H9 (cell line): Measurements from ENCODE around the gene IFT122. TPM values are rescaled to one million over a fixed set of nuclear protein-coding genes. Genes with fewer than 3 reads are reported as not detected.

Experiments
- DNase-seq: peaks from one replicate; pipeline ENCODE4 v3.0.0-alpha.2; 2017
- H2AFZ ChIP-seq: one replicate; pipeline ENCODE4 v1.6.1; 2013; ENCODE audit warnings: mild to moderate bottlenecking, low read length, control low read depth, moderate library complexity
- H2AK5ac ChIP-seq: 2 replicates; pipeline ENCODE4 v1.6.1; 2013; ENCODE audit warnings: low read length, control low read depth, mixed read lengths; ENCODE audit not compliant: insufficient read length
- H2BK120ac ChIP-seq: one replicate; pipeline ENCODE4 v1.6.1; 2013; ENCODE audit warnings: low read depth, mild to moderate bottlenecking, low read length, control low read depth, inconsistent platforms; ENCODE audit not compliant: poor library complexity, severe bottlenecking
- H2BK12ac ChIP-seq: 2 replicates; pipeline ENCODE4 v1.6.1; 2013; ENCODE audit warnings: low read length, control low read depth, mixed read lengths, low read depth; ENCODE audit not compliant: insufficient read length
- H2BK15ac ChIP-seq: 2 replicates; pipeline ENCODE4 v1.6.1; 2013; ENCODE audit warnings: low read depth, low read length, control low read depth
- H2BK20ac ChIP-seq: one replicate; pipeline ENCODE4 v1.6.1; 2013; ENCODE audit warnings: low read depth, mild to moderate bottlenecking, low read length, control low read depth, inconsistent platforms; ENCODE audit not compliant: poor library complexity, severe bottlenecking
- H2BK5ac ChIP-seq: 2 replicates; pipeline ENCODE4 v1.6.1; 2013; ENCODE audit warnings: low read length, control low read depth, mixed read lengths; ENCODE audit not compliant: insufficient read length
- H3K14ac ChIP-seq: 2 replicates; pipeline ENCODE4 v1.6.1; 2013; ENCODE audit warnings: low read length, control low read depth; ENCODE audit not compliant: insufficient read depth
- H3K18ac ChIP-seq: 2 replicates; pipeline ENCODE4 v1.6.1; 2013; ENCODE audit warnings: low read depth, mild to moderate bottlenecking, mixed read lengths, low read length, control low read depth; ENCODE audit not compliant: insufficient read length
- H3K23ac ChIP-seq: 2 replicates; pipeline ENCODE4 v1.6.1; 2013; ENCODE audit warnings: low read length, control low read depth, mixed read lengths, low read depth; ENCODE audit not compliant: insufficient read length
- H3K23me2 ChIP-seq: 2 replicates; pipeline ENCODE4 v1.6.1; 2013; ENCODE audit warnings: low read depth, mild to moderate bottlenecking, mixed read lengths, low read length, control low read depth; ENCODE audit not compliant: insufficient read length, poor library complexity, severe bottlenecking
- H3K27ac ChIP-seq: 2 replicates; pipeline ENCODE4 v1.5.1; 2013; ENCODE audit warnings: low read length, control low read depth, mixed read lengths, low read depth; ENCODE audit not compliant: insufficient read length
- H3K27me3 ChIP-seq: 2 replicates; pipeline ENCODE4 v1.6.1; 2013; ENCODE audit warnings: low read length, control low read depth, inconsistent platforms; ENCODE audit not compliant: insufficient read depth
- H3K4ac ChIP-seq: 2 replicates; pipeline ENCODE4 v1.6.1; 2013; ENCODE audit warnings: low read depth, mild to moderate bottlenecking, control low read depth, inconsistent platforms, low read length, moderate library complexity
- H3K4me1 ChIP-seq: 2 replicates; pipeline ENCODE4 v1.6.1; 2013; ENCODE audit warnings: low read length, control low read depth, inconsistent platforms; ENCODE audit not compliant: insufficient read depth
- H3K4me2 ChIP-seq: 2 replicates; pipeline ENCODE4 v1.6.1; 2013; ENCODE audit warnings: low read length, control low read depth, mixed read lengths; ENCODE audit not compliant: insufficient read length, insufficient read depth
- H3K56ac ChIP-seq: 2 replicates; pipeline ENCODE4 v1.6.1; 2013; ENCODE audit warnings: low read depth, mild to moderate bottlenecking, mixed read lengths, low read length, control low read depth; ENCODE audit not compliant: insufficient read length
- H3K79me1 ChIP-seq: 2 replicates; pipeline ENCODE4 v1.6.1; 2013; ENCODE audit warnings: low read depth, mild to moderate bottlenecking, moderate library complexity, low read length, control low read depth, inconsistent platforms; ENCODE audit not compliant: insufficient read depth, poor library complexity, severe bottlenecking
- H3K79me2 ChIP-seq: 2 replicates; pipeline ENCODE4 v1.6.1; 2013; ENCODE audit warnings: low read length, control low read depth, inconsistent platforms; ENCODE audit not compliant: insufficient read depth
- H3K9ac ChIP-seq: 2 replicates; pipeline ENCODE4 v1.6.1; 2013; ENCODE audit warnings: low read length, control low read depth, mixed read lengths; ENCODE audit not compliant: insufficient read length; ENCODE audit errors: extremely low read depth
- H3K9me3 ChIP-seq: one replicate; pipeline ENCODE4 v1.6.1; 2013; ENCODE audit warnings: low read depth, low read length, inconsistent platforms; ENCODE audit not compliant: control insufficient read depth
- H3T11ph ChIP-seq: one replicate; pipeline ENCODE4 v1.6.1; 2013; ENCODE audit warnings: mild to moderate bottlenecking, low read length, control low read depth, inconsistent platforms
- H4K20me1 ChIP-seq: one replicate; pipeline ENCODE4 v1.6.1; 2013; ENCODE audit not compliant: control insufficient read depth, insufficient read length, insufficient read depth
- H4K5ac ChIP-seq: 2 replicates; pipeline ENCODE4 v1.6.1; 2013; ENCODE audit warnings: low read depth, mild to moderate bottlenecking, mixed read lengths, low read length, control low read depth; ENCODE audit not compliant: insufficient read length
- H4K8ac ChIP-seq: replicated peaks from 2 replicates; pipeline ENCODE4 v1.6.1; 2013; ENCODE audit warnings: low read length, control low read depth, mixed read lengths, low read depth; ENCODE audit not compliant: insufficient read length
- H4K91ac ChIP-seq: 2 replicates; pipeline ENCODE4 v1.6.1; 2013; ENCODE audit warnings: low read depth, mild to moderate bottlenecking, moderate library complexity, mixed read lengths, low read length, control low read depth; ENCODE audit not compliant: insufficient read length
- H3K27ac Mint-ChIP-seq, 3 experiments: 2 replicates in 2 of 3; 3 replicates in 1 of 3; pipeline ENCODE4 v1.8.0; 2020 to 2021; ENCODE audit warnings: mixed read lengths in 3 of 3, mild to moderate bottlenecking in 1 of 3, moderate library complexity in 1 of 3
- H3K27me3 Mint-ChIP-seq: 2 replicates; pipeline ENCODE4 v1.8.0; 2021; ENCODE audit warnings: low read depth, mild to moderate bottlenecking, moderate library complexity, mixed read lengths
- H3K36me3 Mint-ChIP-seq, 3 experiments: 2 replicates in 2 of 3; 3 replicates in 1 of 3; pipeline ENCODE4 v1.8.0; 2020 to 2021; ENCODE audit warnings: low read depth in 3 of 3, mixed read lengths in 3 of 3; ENCODE audit not compliant: insufficient read depth in 1 of 3
- H3K4me1 Mint-ChIP-seq, 2 experiments: 2 replicates each; pipeline ENCODE4 v1.8.0; 2020; ENCODE audit warnings: mixed read lengths in 2 of 2
- H3K4me3 Mint-ChIP-seq, 2 experiments: 2 replicates in 1 of 2; 3 replicates in 1 of 2; pipeline ENCODE4 v1.8.0; 2020 to 2021; ENCODE audit warnings: mild to moderate bottlenecking in 2 of 2, mixed read lengths in 2 of 2, moderate library complexity in 1 of 2
- H3K9me3 Mint-ChIP-seq, 2 experiments: 2 replicates in 1 of 2; 3 replicates in 1 of 2; pipeline ENCODE4 v1.8.0; 2020; ENCODE audit warnings: mild to moderate bottlenecking in 2 of 2, mixed read lengths in 2 of 2, moderate library complexity in 1 of 2
- WGBS: extraction: QIAGEN DNeasy Blood & Tissue Kit; methylation state at CpG from one replicate; pipeline ENCODE4 v1.1.7; 2013; ENCODE audit warnings: missing lambda C conversion rate, low lambda C conversion rate, mixed read lengths; ENCODE audit not compliant: insufficient read length; ENCODE audit errors: extremely low coverage; 5-methylcytosine and 5-hydroxymethylcytosine counted together
- total RNA-seq: library from RNA; stranded (reverse); gene quantifications from 2 replicates; pipeline ENCODE4 v1.2.1, GENCODE V29; 2021
- TF ChIP-seq, protein P1 (sequence below): fragments of 200-600 bp; sonication (generic); conservative IDR thresholded peaks from 3 replicates; pipeline ENCODE4 v1.8.0; 2021; ENCODE audit warnings: antibody characterized with exemption, mild to moderate bottlenecking

Gene IFT122
- total RNA-seq, 1 experiment from 2014 or later = 19.3 TPM

GRCh38 chr3:129518581-129518980 is 78.6 kb downstream of the IFT122 start:
- no peaks in the 10 kb centered on the region for H4K20me1 ChIP-seq
- H3K23me2 ChIP-seq = no peaks in the 10 kb centered on the region
- H2BK20ac ChIP-seq = no peak overlapping the region
- H3K23ac ChIP-seq = no peak overlapping the region
- Mint-ChIP-seq H3K36me3 (peaks cover 7 to 16% (median 10%) of the 10 kb centered on the region in 3 experiments), H3K27me3 (no peaks in the 10 kb centered on the region), H3K9me3 (no peaks in the 10 kb centered on the region), H3K4me1 (peaks cover 4 to 6% of the 10 kb centered on the region in 2 experiments; a peak in 3 of 4 replicates), H3K4me3 (no peak overlapping the region), H3K27ac (peak overlapping the region in 1 of 3 experiments; percentile 92; a peak in 3 of 7 replicates)
- H2BK5ac ChIP-seq = no peak overlapping the region
- H3T11ph ChIP-seq = no peak overlapping the region
- WGBS = no CpG with 5 or more reads among the region's 8 CpGs
- H3K27me3 ChIP-seq = no peaks in the 10 kb centered on the region; the same call in 1 of the 2 replicates
- no peak overlapping the region for H2AK5ac ChIP-seq
- no peak overlapping the region for H4K8ac ChIP-seq
- H3K4me1 ChIP-seq = no peaks in the 10 kb centered on the region
- no peak overlapping the region for H3K56ac ChIP-seq
- no peak overlapping the region for H2BK120ac ChIP-seq
- no peaks in the 10 kb centered on the region for H3K9me3 ChIP-seq
- no peak for DNase-seq
- no peak overlapping the region for H2BK12ac ChIP-seq
- H3K9ac ChIP-seq = no peak overlapping the region
- no peaks in the 10 kb centered on the region for H3K79me1 ChIP-seq
- no peak overlapping the region for H4K91ac ChIP-seq
- H2AFZ ChIP-seq = no peak overlapping the region
- TF ChIP-seq, protein P1, sequence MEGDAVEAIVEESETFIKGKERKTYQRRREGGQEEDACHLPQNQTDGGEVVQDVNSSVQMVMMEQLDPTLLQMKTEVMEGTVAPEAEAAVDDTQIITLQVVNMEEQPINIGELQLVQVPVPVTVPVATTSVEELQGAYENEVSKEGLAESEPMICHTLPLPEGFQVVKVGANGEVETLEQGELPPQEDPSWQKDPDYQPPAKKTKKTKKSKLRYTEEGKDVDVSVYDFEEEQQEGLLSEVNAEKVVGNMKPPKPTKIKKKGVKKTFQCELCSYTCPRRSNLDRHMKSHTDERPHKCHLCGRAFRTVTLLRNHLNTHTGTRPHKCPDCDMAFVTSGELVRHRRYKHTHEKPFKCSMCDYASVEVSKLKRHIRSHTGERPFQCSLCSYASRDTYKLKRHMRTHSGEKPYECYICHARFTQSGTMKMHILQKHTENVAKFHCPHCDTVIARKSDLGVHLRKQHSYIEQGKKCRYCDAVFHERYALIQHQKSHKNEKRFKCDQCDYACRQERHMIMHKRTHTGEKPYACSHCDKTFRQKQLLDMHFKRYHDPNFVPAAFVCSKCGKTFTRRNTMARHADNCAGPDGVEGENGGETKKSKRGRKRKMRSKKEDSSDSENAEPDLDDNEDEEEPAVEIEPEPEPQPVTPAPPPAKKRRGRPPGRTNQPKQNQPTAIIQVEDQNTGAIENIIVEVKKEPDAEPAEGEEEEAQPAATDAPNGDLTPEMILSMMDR = no peak
- H3K4me2 ChIP-seq = no peak overlapping the region
- H3K18ac ChIP-seq = no peak overlapping the region
- H3K14ac ChIP-seq = no peak overlapping the region; the same call in 1 of the 2 replicates
- H3K79me2 ChIP-seq = no peaks in the 10 kb centered on the region
- no peak overlapping the region for H3K27ac ChIP-seq
- H4K5ac ChIP-seq = no peak overlapping the region
- H2BK15ac ChIP-seq = no peak overlapping the region
- no peak overlapping the region for H3K4ac ChIP-seq
